GM18519 (cell line): Measurements from ENCODE around the gene MAPK8.
"Not testable (repeated sequence)": the region's sequence is repeated elsewhere in the genome, so short reads cannot be mapped to it uniquely, and the experiment has no call there.

Experiments
- ATAC-seq: cut with Tn5 transposase; IDR thresholded peaks from one replicate; pipeline ENCODE4 v1.9.1; 2021; ENCODE audit warnings: mild to moderate bottlenecking, moderate library complexity; ENCODE audit not compliant: unreplicated experiment, low FRiP score

The MAPK8 gene

DNA sequence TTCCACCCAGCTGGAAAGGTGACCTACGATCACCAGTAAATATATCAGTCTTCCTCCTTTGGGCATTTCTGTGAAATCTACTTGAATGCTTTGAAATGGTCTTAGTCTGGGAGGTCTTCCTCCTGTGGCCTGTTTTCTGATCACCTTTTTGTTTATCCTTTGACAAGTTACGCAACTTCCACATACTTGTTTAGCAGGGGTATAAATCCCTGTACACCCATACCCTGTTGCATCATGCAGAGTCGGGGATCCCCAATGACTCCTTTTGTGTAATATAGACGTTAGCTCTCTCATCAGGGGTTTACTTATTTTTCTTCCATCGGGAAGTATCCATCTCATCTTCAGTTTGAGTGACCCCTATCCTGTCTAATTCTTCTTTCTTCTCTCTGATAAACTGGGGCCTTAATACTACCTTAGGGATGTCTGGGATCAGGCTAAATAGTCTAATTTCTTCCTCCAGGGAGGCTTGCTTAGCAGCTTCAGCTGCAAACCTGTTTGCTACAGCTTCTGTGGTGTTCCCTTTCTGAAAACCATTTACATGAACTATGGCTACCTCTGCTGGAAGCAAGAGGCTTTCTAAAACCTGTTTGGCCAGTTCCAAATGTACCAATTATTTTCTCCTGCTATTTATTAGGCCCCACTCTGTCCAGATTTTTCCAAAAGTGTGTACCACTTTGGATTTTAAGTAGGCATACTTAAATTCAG, 25.8 kb downstream of the MAPK8 start:
- ATAC-seq = no peak

DNA sequence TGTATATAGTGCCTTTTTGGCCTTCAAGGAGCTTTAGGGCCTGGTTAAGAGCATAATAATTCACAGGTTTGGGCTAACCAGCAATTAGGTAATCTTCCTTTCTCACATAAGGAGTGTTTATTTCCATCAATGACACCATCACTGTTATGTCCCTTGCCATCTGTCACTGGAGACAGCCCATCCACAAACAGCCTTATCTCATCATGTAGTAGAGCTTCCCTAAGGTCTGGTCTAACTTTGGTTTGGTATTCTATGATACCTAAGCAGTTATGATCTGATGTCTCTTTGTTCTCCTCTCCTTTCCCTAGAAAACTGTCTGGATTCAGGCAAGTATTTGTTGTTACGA, 26.4 kb downstream of the MAPK8 start:
- ATAC-seq = no peak

DNA sequence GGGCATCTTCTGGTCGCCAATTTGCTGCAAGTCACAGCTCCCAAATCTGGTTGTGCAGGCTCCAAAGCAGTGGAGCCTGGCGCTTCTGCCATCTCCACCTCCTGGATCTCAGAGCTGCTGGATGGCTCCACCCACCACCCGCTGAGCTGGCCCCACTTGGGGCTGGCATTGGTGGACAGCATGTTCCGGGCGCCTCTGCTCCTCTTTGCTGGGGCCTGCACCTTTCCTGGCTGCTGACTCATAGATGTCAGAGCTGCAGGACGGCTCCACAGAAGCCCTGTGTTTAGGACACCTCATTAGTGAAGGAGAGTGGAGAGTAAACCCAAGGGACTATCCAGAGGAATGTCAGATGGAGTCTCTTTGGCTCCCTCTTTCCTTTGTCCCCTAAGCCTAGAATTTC, 27.4 kb downstream of the MAPK8 start:
- ATAC-seq = no peak

DNA sequence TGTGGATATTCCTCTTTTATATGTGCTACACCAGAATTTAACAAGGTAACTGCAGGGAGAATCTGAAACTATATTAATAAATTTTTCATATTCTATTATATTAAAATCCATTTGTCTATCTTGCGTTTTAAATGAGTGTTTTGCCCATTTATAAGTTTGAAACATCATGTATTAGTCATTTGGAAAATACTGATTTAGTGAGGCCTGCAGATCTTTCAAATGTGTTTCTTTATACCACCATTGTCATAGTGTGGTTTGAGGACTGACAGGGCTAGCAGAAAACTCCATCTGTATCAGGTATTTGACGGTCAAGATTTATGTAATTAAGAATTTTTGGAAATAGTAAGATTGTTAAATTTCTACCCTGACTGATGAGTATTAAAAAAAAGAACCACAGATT, 29.3 kb downstream of the MAPK8 start:
- ATAC-seq = no peak

DNA sequence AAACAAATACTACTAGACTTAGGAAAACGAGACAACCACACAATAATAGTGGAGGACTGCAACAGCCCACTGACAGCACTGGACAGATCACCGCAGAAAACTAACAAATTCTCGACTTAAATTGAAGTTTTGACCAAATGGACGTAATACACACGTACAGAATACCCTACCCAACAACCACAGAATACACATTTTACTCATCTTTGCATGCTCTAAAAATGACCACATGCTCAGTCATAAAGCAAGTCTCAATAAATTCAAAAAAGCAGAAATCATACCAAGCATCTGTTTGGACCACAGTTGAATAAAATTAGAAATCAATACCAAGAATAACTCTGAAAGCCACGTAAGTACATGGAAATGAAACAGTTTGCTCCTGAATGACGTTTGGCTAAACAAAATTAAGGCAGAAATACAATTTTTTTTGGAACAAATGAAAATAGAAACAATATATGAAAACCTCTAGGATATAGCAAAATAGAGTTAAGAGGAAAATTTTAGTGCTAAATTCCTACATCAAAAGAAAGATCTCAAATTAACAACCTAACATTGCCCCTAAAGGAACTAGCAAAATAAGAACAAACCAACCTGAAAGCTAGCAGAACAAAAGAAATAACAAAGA, 30.6 kb downstream of the MAPK8 start:
- ATAC-seq = peak; percentile 79

DNA sequence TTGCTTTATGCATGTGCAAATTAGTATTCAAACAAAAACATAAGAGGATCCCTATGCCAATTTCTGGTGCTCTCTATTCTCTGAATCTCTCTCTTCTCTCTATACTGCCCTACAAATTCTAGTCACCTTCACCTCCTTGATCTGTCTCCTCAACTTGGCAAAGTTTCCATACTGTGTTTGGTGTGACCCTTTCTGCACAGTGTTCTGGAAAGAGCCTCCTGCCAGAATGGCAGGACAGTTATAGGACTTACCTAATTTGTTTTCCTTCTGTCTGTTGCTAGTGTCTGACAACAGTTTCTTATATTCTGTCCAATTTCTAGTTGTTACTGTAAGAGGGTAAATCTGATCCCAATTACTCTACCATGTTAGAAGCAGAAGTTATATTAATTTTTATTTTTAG, 34.3 kb downstream of the MAPK8 start:
- ATAC-seq = no peak

DNA sequence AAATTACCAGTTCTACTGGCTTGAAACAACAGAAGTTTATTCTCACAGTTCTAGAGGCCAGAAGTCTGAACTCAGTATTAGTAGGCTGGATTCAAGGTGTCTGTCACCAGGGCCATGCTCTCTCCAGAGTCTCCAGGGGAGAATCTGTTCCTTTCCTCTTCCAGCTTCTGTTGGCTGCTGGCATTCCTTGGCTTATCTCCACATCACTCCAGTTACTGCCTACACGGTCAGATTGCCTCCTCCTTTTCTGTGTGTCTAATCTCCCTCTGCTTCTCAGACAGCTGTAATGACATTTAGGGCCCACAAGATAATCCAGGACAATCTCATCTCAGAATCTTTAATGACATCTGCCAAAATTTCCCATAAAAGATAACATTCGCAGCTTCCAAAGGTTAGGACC, 36.6 kb downstream of the MAPK8 start:
- no peak for ATAC-seq

DNA sequence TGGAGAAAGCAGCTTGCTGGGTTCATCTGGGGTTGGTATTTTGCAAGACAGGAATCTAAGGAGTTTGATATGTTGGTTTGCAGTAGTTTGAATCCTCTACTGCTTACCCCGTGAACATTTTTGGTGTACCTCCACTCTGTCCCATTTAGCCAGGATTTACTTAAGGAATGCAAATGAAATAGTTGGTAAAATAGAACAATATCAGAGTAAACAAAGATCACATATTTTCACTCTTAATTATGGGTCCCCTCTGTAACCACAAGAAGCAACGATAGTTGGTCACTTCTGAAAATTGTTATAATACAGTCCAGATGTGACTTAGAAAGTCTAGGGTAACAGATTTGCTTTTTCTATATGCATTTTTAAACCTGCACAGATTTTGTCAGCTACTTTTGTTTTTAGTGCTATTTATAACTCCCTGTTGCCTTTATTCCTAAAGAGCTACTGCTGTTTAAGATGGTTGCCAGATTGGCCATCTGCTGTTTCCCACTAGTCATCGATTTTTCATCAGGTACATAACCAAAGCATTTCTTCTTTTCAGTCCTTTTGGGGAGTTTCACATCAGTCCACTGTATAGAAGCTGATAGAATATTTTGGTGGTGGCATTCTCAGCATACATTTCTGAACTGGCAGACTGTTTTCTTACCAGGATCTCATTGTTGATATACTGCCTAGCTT, 37.6 kb downstream of the MAPK8 start:
- ATAC-seq = no peak

DNA sequence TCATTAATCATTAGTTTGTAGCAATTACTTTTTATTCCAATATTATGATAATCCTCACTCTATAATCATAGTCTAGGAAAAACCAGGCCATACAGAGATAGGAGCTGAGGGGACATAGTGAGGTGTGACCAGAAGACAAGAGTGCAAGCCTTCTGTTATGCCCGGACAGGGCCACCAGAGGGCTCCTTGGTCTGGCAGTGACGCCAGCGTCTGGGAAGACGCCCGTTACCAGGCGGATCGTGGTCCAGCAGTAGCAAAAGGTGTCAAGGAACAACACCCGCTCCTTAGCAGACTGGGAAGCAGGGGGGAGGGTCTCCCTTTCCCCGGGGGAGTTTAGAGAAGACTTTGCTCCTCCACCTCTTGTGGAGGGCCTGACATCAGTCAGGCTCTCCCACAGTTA, 39.8 kb downstream of the MAPK8 start:
- ATAC-seq = not testable (repeated sequence)

DNA sequence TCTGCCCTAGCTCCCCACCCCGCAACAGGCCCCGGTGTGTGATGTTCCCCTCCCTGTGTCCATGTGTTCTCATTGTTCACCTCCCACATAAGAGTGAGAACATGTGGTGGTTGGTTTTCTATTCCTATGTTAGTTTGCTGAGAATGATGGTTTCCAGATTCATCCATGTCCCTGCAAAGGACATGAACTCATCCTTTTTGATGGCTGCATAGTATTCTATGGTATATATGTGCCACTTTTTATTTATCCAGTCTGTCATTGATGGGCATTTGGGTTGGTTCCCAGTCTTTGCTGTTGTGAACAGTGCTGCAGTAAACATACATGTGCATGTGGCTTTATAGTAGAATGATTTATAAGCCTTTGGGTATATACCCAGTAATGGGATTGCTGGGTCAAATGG, 41.1 kb downstream of the MAPK8 start:
- not testable (repeated sequence) for ATAC-seq

DNA sequence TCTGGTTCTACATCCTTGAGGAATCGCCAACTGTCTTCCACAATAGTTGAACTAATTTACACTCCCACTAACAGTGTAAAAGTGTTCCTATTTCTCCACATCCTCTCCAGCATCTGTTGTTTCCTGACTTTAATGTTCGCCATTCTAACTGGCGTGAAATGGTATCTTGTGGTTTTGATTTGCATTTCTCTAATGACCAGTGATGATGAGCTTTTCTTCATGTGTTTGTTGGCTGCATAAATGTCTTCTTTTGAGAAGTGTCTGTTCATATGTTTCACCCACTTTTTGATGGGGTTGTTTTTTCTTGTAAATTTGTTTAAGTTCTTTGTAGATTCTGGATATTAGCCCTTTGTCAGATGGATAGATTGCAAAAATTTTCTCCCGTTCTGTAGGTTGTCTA, 41.5 kb downstream of the MAPK8 start:
- ATAC-seq = not testable (repeated sequence)

DNA sequence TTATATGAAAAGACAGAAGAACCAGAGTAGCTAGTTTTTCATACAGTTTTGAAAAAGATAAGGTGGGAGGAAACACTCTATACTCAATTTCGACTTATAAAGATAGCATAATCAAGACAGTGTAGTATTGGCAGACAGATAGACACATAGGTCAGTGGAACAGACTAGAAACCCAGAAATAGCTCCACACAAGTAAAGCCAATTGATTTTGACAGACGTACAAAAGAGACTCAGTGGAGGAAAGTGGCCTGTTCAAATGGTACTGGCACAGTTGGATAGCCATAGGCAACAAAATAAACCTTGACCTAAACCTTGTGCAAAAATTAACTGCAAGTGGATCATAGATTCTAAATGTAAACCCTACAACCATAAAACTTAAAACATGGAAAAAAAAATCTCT, 46.8 kb downstream of the MAPK8 start:
- no peak for ATAC-seq

DNA sequence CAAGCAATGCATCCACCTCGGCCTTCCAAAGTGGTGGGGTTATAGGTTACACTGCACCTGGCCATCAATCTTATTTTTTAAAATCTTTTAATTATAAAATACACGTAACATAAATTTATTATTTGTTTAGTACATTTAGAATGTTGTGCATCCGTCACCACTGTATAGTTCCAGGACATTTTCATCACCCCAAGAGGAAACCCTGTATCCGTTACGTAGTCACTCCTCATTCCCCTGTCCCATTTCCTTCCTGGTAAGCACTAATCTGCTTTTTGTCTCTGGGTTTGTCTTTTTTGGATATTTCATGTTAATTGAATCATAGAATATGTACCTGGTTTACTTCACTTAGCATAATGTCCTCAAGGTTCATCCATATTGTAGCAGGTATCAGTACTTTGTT, 51.2 kb downstream of the MAPK8 start:
- ATAC-seq = no peak

DNA sequence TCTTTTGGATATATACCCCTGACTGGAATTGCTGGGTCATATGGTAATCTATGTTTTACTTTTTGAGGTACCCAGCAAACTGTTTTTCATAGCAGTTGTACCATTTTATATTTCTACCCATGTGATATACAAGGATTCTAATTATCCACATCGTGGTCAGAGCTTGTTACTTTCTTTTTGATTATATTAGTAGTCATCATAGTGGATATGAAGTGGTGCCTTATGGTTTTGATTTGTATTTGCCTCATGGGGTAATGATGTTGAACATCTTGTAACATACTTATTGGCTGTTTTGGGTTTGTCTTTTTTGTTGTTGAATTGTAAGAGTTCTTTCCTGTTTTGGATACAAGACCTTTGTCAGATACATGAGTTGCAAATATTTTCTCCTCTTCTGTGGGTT, 51.7 kb downstream of the MAPK8 start:
- ATAC-seq = no peak

DNA sequence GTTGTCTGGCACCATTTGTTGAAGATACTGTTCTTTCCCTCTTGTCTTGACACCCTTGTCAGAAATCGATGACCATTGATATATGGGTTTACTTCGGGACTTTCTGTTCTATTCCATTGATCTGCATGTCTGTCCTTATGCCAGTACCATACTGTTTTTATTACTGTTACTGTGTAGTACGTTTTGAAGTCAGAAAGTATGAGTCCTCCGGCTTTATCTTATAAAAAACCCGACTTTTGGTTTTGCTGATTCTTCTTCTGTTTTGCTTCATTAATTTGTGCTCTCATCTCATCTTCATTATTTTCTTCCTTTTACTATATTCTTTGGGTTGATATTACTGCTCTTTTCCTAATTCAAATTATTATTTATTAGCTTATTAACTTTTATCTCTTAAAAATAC, 52.4 kb downstream of the MAPK8 start:
- ATAC-seq = no peak

DNA sequence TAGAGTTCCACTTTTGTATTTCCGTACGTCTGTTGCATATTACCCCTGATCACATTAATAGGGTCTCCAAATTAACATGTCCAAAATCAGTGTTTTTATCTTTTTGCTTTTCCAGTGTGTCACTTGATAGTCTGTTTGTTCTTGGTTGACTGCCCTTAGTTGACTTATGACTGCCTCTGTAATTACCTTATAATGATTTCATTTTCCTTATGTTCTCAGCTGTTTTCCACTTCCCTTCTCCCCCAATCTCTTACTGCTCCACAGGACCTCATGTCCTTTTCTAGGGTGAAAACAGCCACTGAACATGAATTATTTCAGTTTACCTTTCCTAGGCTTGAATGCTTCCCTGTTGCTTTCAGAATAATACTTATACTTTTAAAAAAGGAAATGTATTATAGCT, 54.7 kb downstream of the MAPK8 start:
- no peak for ATAC-seq

DNA sequence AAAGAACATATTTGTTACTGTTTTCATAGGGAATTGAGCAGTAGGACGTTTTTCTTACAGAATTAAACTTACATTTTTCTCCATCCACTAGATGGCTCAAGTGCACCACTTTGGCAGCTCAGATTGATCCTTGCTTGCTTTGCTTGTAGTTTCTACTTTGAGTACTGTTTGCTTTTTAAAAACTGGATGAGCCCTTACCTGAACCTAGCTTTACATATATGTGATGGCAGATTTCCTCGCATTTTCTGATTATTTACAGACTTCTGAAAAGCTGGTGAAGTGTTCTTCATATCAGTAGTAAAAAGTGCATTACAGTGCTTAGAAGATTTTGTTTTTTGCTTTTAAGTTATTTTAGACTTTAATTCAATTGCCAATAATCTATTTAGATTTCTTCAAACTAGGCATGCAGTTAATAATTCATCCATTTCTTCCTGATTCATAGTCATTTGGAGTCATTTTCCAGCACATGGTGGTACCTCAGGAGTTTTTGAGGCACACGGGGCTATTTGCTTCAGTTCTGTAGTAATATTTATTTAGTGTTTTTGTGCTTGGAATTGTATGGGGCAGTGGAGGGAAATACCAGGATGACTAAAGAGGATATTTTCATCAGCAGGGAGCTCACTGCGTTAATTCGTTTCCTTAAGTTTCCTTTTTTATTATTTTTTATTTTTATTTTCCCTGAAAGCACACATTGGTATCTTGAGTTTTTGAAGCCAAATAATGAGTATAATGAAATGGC, 57.3 kb downstream of the MAPK8 start:
- no peak for ATAC-seq

DNA sequence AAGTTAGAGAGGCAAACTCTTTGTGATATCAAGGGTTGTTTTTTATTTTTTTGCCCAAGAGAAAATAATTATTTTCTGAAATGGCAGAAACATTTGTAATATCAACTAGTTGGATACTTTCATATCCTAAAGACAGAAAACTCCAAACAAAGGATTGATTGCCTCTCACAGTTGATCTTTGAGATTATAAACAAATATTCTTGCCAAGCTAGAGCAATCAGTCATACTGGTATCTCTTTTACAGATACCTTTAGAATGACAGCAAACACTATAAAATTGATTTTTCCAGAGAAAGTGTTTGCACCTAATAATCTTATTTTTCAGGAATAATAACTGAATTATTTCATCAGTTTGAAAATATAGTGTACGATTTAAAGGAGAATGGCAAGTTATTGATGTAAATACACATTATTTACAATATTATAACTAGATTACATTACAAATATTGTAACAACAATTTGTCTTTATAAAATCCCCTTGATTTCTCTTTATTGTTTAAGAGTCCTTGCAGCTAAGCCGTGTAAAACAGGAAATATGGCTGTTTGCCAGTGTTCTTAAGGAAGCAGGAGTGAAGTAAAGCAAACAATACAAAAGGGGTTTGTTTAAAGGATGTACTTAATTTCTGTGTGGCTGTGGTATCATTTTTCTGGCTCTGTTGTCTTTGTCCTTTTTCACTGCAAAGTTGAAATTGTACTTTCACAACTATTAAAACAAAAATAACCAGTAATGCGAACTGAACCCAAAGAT, 58.4 kb downstream of the MAPK8 start:
- ATAC-seq = no peak

DNA sequence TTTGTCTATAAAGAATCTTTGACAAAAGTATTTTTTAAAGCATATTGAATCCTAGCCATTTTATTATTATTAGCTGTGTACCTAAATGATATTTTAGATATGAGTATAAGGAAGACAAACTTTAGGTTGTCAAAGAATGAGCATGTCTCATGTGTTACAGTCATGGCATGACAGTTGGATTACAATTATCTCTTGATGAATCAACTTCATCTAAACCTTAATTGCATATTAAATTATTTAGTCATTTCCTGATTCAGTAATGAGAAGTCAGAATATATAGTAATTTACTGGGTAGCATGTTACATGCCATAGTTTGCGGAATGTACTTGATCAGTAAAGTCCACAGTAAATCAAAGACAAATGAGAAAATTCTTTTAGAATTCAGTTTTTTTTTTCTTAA, 59.2 kb downstream of the MAPK8 start:
- no peak for ATAC-seq

DNA sequence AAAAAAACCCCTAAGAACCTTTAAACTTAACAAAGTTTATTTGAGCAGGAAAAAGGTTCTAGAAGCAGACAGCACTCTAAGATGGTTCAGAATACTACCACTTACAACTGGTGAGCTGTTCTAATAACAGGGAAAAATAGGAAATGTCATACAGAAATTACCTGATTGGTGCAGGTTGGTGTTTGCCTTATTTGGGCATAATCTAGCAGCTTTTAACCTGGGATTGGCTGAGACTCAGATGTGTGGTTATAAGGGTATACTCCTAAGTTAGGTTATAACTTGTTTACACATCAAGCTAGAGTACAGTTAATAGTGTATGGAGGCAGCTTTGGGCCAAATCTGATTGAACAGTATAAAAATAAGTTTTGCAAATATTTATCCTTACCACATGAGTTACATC, 59.8 kb downstream of the MAPK8 start:
- ATAC-seq = no peak

DNA sequence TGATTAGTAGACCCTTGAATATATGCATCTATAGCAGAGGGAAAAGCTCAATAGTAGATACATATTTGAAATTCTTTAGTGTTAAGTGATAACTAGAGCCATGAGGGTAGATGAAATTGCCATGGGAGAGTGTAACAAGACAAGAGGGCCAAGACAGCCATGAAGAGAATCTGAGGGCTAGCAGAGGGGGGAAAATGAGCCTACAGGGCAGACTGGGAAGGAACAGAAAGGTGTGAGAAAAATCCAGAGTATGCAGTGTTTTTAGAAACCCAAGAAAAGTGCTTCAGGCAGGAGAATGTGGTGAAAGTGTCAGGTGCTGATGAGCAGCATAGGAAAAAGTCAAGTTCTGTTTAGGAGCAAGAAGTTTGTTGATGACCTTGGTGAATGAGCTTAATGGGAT, 63.0 kb downstream of the MAPK8 start:
- no peak for ATAC-seq
